GM12873 (cell line): ENCODE data around the gene ITGAL.

ENCODE experiments used
- TF ChIP-seq, protein P1 (sequence below): IDR thresholded peaks from 2 replicates; pipeline ENCODE4 v1.5.1; 2012; ENCODE audit warnings: low read depth, mild to moderate bottlenecking, moderate library complexity, low read length, control low read depth; ENCODE audit not compliant: insufficient read depth; ENCODE audit errors: missing control alignments

The ITGAL gene

DNA sequence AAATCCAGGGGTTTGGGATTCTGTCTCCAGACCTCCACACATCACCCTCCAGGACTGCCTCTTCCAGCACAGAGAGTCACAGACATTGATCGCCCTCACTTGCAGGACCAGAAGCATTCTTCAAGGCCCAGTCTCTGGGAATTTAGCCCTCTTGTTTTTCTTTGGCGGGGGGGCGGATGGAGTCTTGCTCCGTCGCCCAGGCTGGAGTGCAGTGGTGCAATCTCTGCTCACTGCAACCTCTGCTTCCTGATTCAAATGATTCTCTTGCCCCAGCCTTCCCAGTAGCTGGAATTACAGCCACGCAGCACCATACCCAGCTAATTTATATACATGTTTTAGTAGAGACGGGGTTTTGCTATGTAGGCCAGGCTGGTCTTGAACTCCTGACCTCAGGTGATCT lies 8.5 kb upstream of the ITGAL start:
- TF ChIP-seq, protein P1, sequence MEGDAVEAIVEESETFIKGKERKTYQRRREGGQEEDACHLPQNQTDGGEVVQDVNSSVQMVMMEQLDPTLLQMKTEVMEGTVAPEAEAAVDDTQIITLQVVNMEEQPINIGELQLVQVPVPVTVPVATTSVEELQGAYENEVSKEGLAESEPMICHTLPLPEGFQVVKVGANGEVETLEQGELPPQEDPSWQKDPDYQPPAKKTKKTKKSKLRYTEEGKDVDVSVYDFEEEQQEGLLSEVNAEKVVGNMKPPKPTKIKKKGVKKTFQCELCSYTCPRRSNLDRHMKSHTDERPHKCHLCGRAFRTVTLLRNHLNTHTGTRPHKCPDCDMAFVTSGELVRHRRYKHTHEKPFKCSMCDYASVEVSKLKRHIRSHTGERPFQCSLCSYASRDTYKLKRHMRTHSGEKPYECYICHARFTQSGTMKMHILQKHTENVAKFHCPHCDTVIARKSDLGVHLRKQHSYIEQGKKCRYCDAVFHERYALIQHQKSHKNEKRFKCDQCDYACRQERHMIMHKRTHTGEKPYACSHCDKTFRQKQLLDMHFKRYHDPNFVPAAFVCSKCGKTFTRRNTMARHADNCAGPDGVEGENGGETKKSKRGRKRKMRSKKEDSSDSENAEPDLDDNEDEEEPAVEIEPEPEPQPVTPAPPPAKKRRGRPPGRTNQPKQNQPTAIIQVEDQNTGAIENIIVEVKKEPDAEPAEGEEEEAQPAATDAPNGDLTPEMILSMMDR: no peak

DNA sequence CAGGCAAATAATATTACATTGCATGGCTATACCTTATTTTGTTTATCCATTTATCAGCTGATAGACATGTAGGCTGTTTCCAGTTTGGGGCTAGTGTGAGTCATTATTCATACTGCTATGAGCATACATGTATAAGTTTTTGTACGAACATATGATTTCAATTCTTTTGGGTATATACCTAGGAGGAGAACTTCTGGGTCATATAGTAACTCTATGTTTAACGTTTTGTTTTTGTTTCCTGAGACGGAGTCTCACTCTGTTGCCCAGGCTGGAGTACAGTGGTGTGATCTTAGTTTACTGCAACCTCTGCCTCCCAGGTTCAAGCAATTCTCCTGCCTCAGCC lies 2.4 kb upstream of the ITGAL start:
- TF ChIP-seq, protein P1: no peak

DNA sequence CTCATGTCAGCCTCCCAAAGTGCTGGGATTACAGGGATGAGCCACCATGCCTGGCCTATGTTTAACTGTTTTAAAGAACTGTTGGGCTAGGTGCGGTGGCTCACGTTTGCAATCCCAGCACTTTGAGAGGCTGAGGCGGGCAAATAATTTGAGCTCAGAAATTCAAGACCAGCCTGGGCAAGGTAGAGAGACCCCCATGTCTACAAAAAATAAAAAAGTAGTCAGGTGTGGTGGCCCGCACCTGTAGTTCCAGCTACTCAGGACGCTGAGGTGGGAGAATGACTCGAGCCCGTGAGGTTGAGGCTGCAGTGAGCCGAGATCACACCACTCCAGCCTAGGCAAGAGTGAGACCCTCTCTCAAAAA lies 1.9 kb upstream of the ITGAL start:
- TF ChIP-seq, protein P1: no peak

DNA sequence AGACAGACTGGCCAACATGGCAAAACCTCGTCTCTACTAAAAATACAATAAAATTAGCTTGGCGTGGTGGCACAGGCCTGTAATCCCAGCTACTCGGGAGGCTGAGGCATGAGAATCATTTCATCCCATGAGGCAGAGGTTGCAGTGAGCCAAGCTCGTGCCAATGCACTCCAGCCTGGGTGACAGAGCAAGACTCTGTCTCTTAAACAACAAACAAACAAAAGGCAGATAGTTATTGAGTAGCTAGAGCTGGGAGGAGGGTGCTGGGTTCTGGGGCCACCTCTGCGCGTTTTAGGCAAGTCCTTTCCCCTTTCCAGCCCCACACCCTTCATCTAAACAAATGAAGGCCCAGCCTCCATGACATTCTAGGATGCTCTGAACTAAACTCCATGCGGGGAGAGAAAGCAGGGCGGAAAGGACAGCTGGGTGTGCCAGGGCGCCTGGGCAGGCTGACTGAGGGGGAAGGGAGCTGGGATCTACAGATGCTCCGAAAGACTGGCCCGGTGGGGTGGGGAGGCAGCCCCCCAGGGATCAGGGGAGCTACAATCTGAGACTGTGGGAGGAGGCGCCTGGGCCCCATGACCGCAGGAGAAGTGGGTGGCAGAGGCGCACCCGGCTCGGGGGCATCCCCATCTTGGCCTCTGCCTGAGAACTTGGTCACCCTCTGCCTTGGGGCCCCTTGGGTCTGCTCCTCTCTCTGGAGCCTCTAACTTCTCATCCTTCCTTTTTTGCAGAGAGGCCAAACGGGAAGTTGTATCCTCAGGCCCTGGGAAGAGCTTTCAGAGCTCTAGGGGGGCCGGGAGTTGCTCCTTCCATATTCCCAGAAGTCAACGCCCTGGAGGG lies 910 bp downstream of the ITGAL start:
- TF ChIP-seq, protein P1: no peak

DNA sequence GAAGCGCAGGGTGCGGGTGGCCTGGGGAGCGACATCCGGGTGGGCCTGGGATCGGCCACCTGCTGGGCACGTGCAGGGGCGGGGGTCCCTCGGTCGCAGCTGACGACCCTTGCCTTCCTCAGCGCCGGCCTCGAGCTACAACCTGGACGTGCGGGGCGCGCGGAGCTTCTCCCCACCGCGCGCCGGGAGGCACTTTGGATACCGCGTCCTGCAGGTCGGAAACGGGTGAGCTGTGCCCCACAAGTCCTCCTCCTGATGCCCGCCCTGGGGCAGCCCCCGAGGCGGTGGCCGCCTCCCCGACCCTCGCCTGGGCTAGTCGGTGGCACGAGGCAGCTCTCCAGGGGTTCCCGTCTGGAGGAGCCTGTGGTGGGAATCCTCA lies 1.5 kb downstream of the ITGAL start:
- TF ChIP-seq, protein P1: no peak

DNA sequence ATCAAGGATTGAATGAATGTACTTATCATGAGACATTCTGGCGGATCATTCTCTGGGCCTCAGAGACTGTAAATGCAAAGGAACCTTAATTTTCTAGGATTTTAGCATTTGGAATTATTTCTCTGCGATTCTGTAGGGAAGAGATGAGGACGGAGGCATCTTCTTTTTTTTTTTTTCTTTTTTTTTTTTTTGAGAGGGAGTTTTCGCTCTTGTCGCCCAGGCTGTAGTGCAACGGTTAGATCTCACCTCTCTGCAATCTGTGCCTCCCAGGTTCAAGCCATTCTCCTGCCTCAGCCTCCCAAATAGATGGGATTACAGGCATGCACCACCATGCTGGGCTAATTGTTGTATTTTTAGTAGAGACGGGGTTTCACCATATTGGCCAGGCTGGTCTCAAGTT lies 2.1 kb downstream of the ITGAL start:
- TF ChIP-seq, protein P1: no peak

DNA sequence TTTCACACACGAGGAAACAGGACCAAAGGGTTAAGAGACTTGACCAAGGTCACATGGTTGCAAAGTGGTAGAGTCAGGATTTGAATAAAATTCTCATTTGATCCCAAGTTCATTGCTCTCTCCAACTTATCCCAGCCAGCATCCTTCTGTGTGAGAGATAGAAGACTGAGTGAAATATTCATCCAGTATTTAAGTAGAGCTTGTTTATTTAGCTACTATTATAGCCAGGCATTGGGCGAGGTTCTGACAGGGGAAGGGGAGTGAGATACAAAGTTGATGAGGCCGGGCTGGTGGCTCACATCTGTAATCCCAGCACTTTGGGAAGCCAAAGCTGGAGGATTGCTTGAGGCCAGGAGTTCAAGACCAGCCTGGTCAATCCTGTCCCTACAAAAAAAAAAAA lies 4.4 kb downstream of the ITGAL start:
- TF ChIP-seq, protein P1: no peak
